Esophagus squamous epithelium (tissue), 4 donors: ENCODE results near the gene OVAAL.

Source experiments
- CTCF ChIP-seq, 6 experiments: fragments of 450-650 bp in 4 of 6; fragments of 200-600 bp in 2 of 6; sonication (generic) in 2 of 6; IDR thresholded peaks; one replicate each; pipeline ENCODE4 v1.5.1; 2016 to 2019; ENCODE audit warnings: antibody characterized with exemption in 6 of 6, mild to moderate bottlenecking in 4 of 6, moderate library complexity in 4 of 6
- POLR2A ChIP-seq, 4 donors: fragments of 450-650 bp; IDR thresholded peaks; one replicate each; pipeline ENCODE4 v1.6.1; 2017; ENCODE audit warnings: antibody characterized with exemption in 4 of 4, mild to moderate bottlenecking in 4 of 4, moderate library complexity in 3 of 4

DNA sequence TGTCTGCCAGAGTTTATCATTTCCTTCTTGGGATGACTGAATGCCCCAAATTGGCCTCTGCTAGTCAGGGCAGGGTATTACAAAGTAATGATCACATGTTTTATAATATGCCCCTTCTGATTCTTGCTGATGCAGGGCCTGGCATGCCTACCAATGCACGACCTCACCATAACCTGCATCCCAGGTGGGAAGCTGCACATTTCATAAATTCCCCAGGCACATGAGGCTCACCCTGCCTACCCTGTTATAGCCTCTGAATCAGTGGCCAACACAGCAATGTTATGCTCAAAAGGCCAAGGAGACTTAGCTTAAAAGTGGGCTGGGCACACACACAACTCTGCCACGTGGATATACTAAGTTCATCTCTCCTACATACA is 45.1 kb downstream of the OVAAL start:
- no peak for TF ChIP-seq CTCF (IDR thresholded peaks at IDR 0.05)
- no peak for TF ChIP-seq POLR2A (IDR thresholded peaks at IDR 0.05)
